B cell (primary cell): ENCODE data around the gene TMEM213. TPM values are rescaled to one million over a fixed set of nuclear protein-coding genes. Genes with fewer than 3 reads are reported as not detected.
"Not testable (repeated sequence)": the region's sequence is repeated elsewhere in the genome, so short reads cannot be mapped to it uniquely, and the experiment has no call there.

ENCODE experiments used
- ATAC-seq: fragments of 200-7000 bp; cut with Tn5 transposase; one replicate; pipeline ENCODE4 v1.10.0; 2021; ENCODE audit warnings: low read depth, mild to moderate bottlenecking, moderate number of reproducible peaks, moderate library complexity
- CTCF ChIA-PET: fragments of 350-600 bp; sonication (Branson Sonifier 250); formaldehyde crosslinking; loops from one replicate; lab custom pipeline; 2021; ENCODE audit warnings: antibody characterized with exemption, inconsistent platforms; lab: Charles Lee
- POLR2A ChIA-PET: fragments of 350-600 bp; sonication (Branson Sonifier 250); formaldehyde crosslinking; loops from one replicate; lab custom pipeline; 2021; ENCODE audit warnings: antibody characterized with exemption; lab: Charles Lee
- DNase-seq: peaks from one replicate; pipeline ENCODE4 v3.0.0; 2013
- H2AFZ ChIP-seq: 2 replicates; pipeline ENCODE4 v1.6.1; 2012; ENCODE audit warnings: mild to moderate bottlenecking, low read depth, low read length; ENCODE audit not compliant: insufficient read depth, poor library complexity, severe bottlenecking
- H3K27ac ChIP-seq, 2 donors: 1 replicate in 1 of 2; 2 replicates in 1 of 2; pipeline ENCODE4 v1.5.1; 2012 to 2013; ENCODE audit warnings: low read length in 2 of 2, mild to moderate bottlenecking in 2 of 2, moderate library complexity in 1 of 2
- H3K27me3 ChIP-seq, 4 experiments: fragments of 200-600 bp in 1 of 4; sonication (generic) in 1 of 4; replicated peaks in 1 of 4; 1 replicate in 2 of 4; 2 replicates in 2 of 4; pipeline versions ENCODE4 v1.6.1 to v1.7.0; 2013 to 2016; ENCODE audit warnings: low read length in 3 of 4, mild to moderate bottlenecking in 2 of 4, mixed read lengths in 1 of 4, moderate library complexity in 1 of 4; ENCODE audit not compliant: insufficient read depth in 4 of 4, control insufficient read depth in 3 of 4; ENCODE audit errors: control extremely low read depth in 1 of 4
- H3K36me3 ChIP-seq, 2 experiments: replicated peaks in 1 of 2; 1 replicate in 1 of 2; 2 replicates in 1 of 2; pipeline versions ENCODE4 v1.6.1 to v1.7.1; 2013; ENCODE audit warnings: low read length in 1 of 2; ENCODE audit not compliant: insufficient read depth in 2 of 2, control insufficient read depth in 1 of 2; ENCODE audit errors: control extremely low read depth in 1 of 2, extremely low read depth in 1 of 2
- H3K4me1 ChIP-seq, 2 donors: fragments of 200-600 bp in 1 of 2; sonication (generic) in 1 of 2; 1 replicate in 1 of 2; 2 replicates in 1 of 2; pipeline versions ENCODE4 v1.5.1 to v1.6.1; 2013 to 2017; ENCODE audit warnings: low read length in 2 of 2; ENCODE audit not compliant: control insufficient read depth in 2 of 2, insufficient read depth in 2 of 2
- H3K4me2 ChIP-seq: replicated peaks from 2 replicates; pipeline ENCODE3; 2012; ENCODE audit warnings: mild to moderate bottlenecking, low read depth, low read length; ENCODE audit not compliant: poor library complexity, severe bottlenecking
- H3K4me3 ChIP-seq, 5 experiments: fragments of 200-600 bp in 1 of 5; sonication (generic) in 1 of 5; 1 replicate in 3 of 5; 2 replicates in 2 of 5; pipeline versions ENCODE4 v1.5.1 to v1.7.0; 2011 to 2016; ENCODE audit warnings: low read length in 4 of 5, mild to moderate bottlenecking in 4 of 5, low read depth in 2 of 5, control low read depth in 1 of 5, moderate library complexity in 1 of 5; ENCODE audit not compliant: insufficient read depth in 1 of 5; ENCODE audit errors: control extremely low read depth in 1 of 5, extremely low read depth in 1 of 5
- H3K79me2 ChIP-seq: fragments of 200-600 bp; sonication (generic); one replicate; pipeline ENCODE4 v1.6.0; 2016; ENCODE audit warnings: low read length; ENCODE audit not compliant: control insufficient read depth, insufficient read depth
- H3K9ac ChIP-seq: fragments of 200-600 bp; sonication (generic); 2 replicates; pipeline ENCODE4 v1.6.1; 2017; ENCODE audit warnings: mild to moderate bottlenecking, low read length, moderate library complexity
- H3K9me3 ChIP-seq, 3 donors: one replicate each; pipeline versions ENCODE4 v1.6.1 to v1.7.1; 2013; ENCODE audit warnings: low read length in 2 of 3; ENCODE audit not compliant: control insufficient read depth in 2 of 3, insufficient read depth in 1 of 3; ENCODE audit errors: control extremely low read depth in 1 of 3
- H4K20me1 ChIP-seq: 2 replicates; pipeline ENCODE4 v1.6.0; 2012; ENCODE audit warnings: mild to moderate bottlenecking, low read length; ENCODE audit not compliant: insufficient read depth, control insufficient read depth, poor library complexity, severe bottlenecking
- H3K27ac Mint-ChIP-seq: one replicate; pipeline ENCODE4 v1.8.0; 2021; ENCODE audit warnings: mixed read lengths
- H3K27me3 Mint-ChIP-seq: one replicate; pipeline ENCODE4 v1.8.0; 2021; ENCODE audit warnings: mixed read lengths
- H3K4me1 Mint-ChIP-seq: one replicate; pipeline ENCODE4 v1.8.0; 2021; ENCODE audit warnings: mixed read lengths
- H3K4me3 Mint-ChIP-seq: one replicate; pipeline ENCODE4 v1.8.0; 2021; ENCODE audit warnings: mixed read lengths
- H3K9me3 Mint-ChIP-seq: one replicate; pipeline ENCODE4 v1.8.0; 2022; ENCODE audit warnings: mixed read lengths; ENCODE audit not compliant: insufficient read depth
- CTCF ChIP-seq: fragments of 200-600 bp; IDR thresholded peaks from one replicate; pipeline ENCODE4 v1.8.0; 2022; ENCODE audit warnings: antibody characterized with exemption, mild to moderate bottlenecking
- EZH2 ChIP-seq: IDR thresholded peaks from 2 replicates; pipeline ENCODE4 v1.6.1; 2012; ENCODE audit warnings: borderline replicate concordance, low read depth, mild to moderate bottlenecking, moderate library complexity, low read length; ENCODE audit not compliant: insufficient read depth, poor library complexity, severe bottlenecking
- WGBS: methylation state at CpG from one replicate; pipeline ENCODE4 v1.1.5; 2013; ENCODE audit warnings: missing lambda C conversion rate; ENCODE audit not compliant: insufficient coverage; 5-methylcytosine and 5-hydroxymethylcytosine counted together
- intact Hi-C: fragments of 100-400 bp; cut with micrococcal nuclease; formaldehyde crosslinking; loops from one replicate; pipeline ENCODE4 v1.10.0; 2022
- polyA plus RNA-seq: library from polyadenylated mRNA; depleted of rRNA; stranded (reverse); fragments of >200 nt; gene quantifications from 2 replicates; pipeline ENCODE4 v1.2.3, GENCODE V29; 2012
- total RNA-seq, 2 donors: library from RNA; stranded (reverse); fragments of 120-200 nt in 1 of 2; gene quantifications; 1 replicate in 1 of 2; 2 replicates in 1 of 2; pipeline versions ENCODE4 v1.2.3 to v1.2.4, GENCODE V29; 2013 to 2022

TMEM213 gene
- total and polyA plus RNA-seq, 2 donors (not counting 1 experiment from before 2014, with no cell fraction given), result not detected

GRCh38 chr7:138804618-138805017 is 6.8 kb downstream of the TMEM213 start:
- H3K4me1 Mint-ChIP-seq, result no peaks in the 10 kb centered on the region
- H3K9me3 Mint-ChIP-seq, result peaks cover 4% of the 10 kb centered on the region
- intact Hi-C loops, result no loop called here
- Histone ChIP-seq H2AFZ (no peak overlapping the region), H3K4me3 (no peak overlapping the region), H3K4me2 (no peak overlapping the region), H3K36me3 (no peaks in the 10 kb centered on the region), H3K9ac (no peak overlapping the region), H3K27ac (no peak overlapping the region), H4K20me1 (no peaks in the 10 kb centered on the region), H3K4me1 (no peaks in the 10 kb centered on the region), H3K79me2 (no peaks in the 10 kb centered on the region), H3K9me3 (peaks cover 0 to 3% (median 2%) of the 10 kb centered on the region in 3 donors), H3K27me3 (no peaks in the 10 kb centered on the region)
- no peak overlapping the region for H3K4me3 Mint-ChIP-seq
- ATAC-seq (no peak), DNase-seq (no peak)
- H3K27ac Mint-ChIP-seq, result no peak overlapping the region
- no CpG with 5 or more reads among the region's 1 CpG for WGBS
- no peaks in the 10 kb centered on the region for H3K27me3 Mint-ChIP-seq
- ChIA-PET CTCF (no interaction called here), POLR2A (no interaction called here)
- TF ChIP-seq CTCF, result no peak
- no peak for TF ChIP-seq EZH2

GRCh38 chr7:138809346-138809745 is 11.6 kb downstream of the TMEM213 start:
- H3K27me3 Mint-ChIP-seq, result no peaks in the 10 kb centered on the region
- CTCF ChIA-PET, result no interaction called here
- H3K79me2 ChIP-seq, result no peaks in the 10 kb centered on the region
- no peak overlapping the region for H2AFZ ChIP-seq
- no peak overlapping the region for H3K4me3 Mint-ChIP-seq
- no peaks in the 10 kb centered on the region for H3K4me1 Mint-ChIP-seq
- intact Hi-C loops, result no loop called here
- no peak for ATAC-seq
- H3K36me3 ChIP-seq, result no peaks in the 10 kb centered on the region
- H3K9me3 Mint-ChIP-seq, result peaks cover 4% of the 10 kb centered on the region
- no peak overlapping the region for H3K4me2 ChIP-seq
- H3K4me1 ChIP-seq, result no peaks in the 10 kb centered on the region
- H3K9ac ChIP-seq, result no peak overlapping the region
- POLR2A ChIA-PET, result no interaction called here
- no peaks in the 10 kb centered on the region for H3K27me3 ChIP-seq
- H3K27ac Mint-ChIP-seq, result no peak overlapping the region
- 79% methylated on average over 3 of the region's 4 CpGs for WGBS
- no peak for DNase-seq
- no peak for TF ChIP-seq CTCF
- no peak for TF ChIP-seq EZH2
- H4K20me1 ChIP-seq, result no peaks in the 10 kb centered on the region
- no peak overlapping the region for H3K4me3 ChIP-seq
- no peak overlapping the region for H3K27ac ChIP-seq
- H3K9me3 ChIP-seq, result peaks cover 0 to 3% (median 2%) of the 10 kb centered on the region in 3 donors

- ATAC-seq, intact Hi-C loops, H3K9me3 Mint-ChIP-seq: not testable (repeated sequence)
These were observed 13.5 kb downstream of the TMEM213 start for GRCh38 chr7:138811327-138811726.

More at GRCh38 chr7:138811327-138811726, 13.5 kb downstream of the TMEM213 start:
- H3K79me2 ChIP-seq, H3K4me3 Mint-ChIP-seq, H3K9ac ChIP-seq, DNase-seq, H3K4me2 ChIP-seq, H3K27ac ChIP-seq, H3K27me3 ChIP-seq, H3K36me3 ChIP-seq, H3K4me3 ChIP-seq, CTCF ChIA-PET, H2AFZ ChIP-seq, H4K20me1 ChIP-seq, H3K27me3 Mint-ChIP-seq, H3K4me1 Mint-ChIP-seq, H3K4me1 ChIP-seq, H3K9me3 ChIP-seq, POLR2A ChIA-PET, H3K27ac Mint-ChIP-seq: not testable (repeated sequence)
- WGBS, result no CpG with 5 or more reads among the region's 2 CpGs
